Activated naive CD8-positive, alpha-beta T cell treated with anti-CD3 and anti-CD28 coated beads, Interleukin-2, amount 10 ng/mL, durations not matched to agents 7 days and 5 days (primary cell): ENCODE measurements around the gene RPS6KA2. TPM values are rescaled to one million over a fixed set of nuclear protein-coding genes. Genes with fewer than 3 reads are reported as not detected.

ENCODE experiments used
- ATAC-seq: fragments of 150-1000 bp; cut with Tn5 transposase; one replicate; pipeline ENCODE4 v1.10.0; 2021; ENCODE audit warnings: low read depth, moderate library complexity
- POLR2A ChIA-PET: fragments of 350-600 bp; sonication (Branson Sonifier 250); formaldehyde crosslinking; loops from one replicate; lab custom pipeline; 2021; ENCODE audit warnings: antibody characterized with exemption; lab: Charles Lee
- DNase-seq: peaks from one replicate; pipeline ENCODE4 v3.0.0; 2021
- H3K27ac Mint-ChIP-seq: one replicate; pipeline ENCODE4 v1.8.0; 2022; ENCODE audit warnings: mild to moderate bottlenecking, mixed read lengths
- H3K27me3 Mint-ChIP-seq: one replicate; pipeline ENCODE4 v1.8.0; 2022; ENCODE audit warnings: mild to moderate bottlenecking, moderate library complexity, mixed read lengths
- H3K36me3 Mint-ChIP-seq: one replicate; pipeline ENCODE4 v1.8.0; 2021; ENCODE audit warnings: mild to moderate bottlenecking, mixed read lengths
- H3K4me1 Mint-ChIP-seq: one replicate; pipeline ENCODE4 v1.8.0; 2021; ENCODE audit warnings: mixed read lengths
- H3K4me3 Mint-ChIP-seq: one replicate; pipeline ENCODE4 v1.8.0; 2022; ENCODE audit warnings: mild to moderate bottlenecking, moderate library complexity, mixed read lengths
- H3K9me3 Mint-ChIP-seq: one replicate; pipeline ENCODE4 v1.8.0; 2021; ENCODE audit warnings: mixed read lengths
- total RNA-seq, 2 experiments: library from RNA; stranded (reverse); gene quantifications; one replicate each; pipeline ENCODE4 v1.2.3, GENCODE V29; 2021

Gene RPS6KA2
- total RNA-seq, 2 experiments from 2014 or later = 3.8 to 5.7 TPM

DNA sequence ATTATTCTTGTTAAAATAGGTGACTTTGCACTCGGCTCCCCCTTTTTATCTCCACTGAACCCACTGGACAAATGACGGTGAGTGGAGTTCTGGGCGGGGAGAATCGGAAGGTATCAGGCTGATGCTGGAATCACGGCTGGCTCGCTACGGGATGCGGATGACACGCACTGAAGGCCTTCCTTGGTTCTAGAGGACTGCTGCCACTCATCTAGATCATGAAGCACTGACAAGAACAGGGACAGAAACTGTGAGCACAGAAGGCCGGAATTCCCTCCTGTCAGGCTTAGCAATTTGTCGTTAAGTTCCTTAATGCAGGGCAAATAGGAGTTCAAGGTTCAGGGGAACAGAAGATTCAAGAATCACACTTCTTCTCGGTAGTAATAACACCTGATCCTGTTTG, 154.4 kb downstream of the RPS6KA2 start:
- ATAC-seq = no peak
- Mint-ChIP-seq H3K9me3 (no peaks in the 10 kb centered on the region), H3K4me1 (peaks cover 3% of the 10 kb centered on the region), H3K36me3 (no peaks in the 10 kb centered on the region), H3K27ac (no peak overlapping the region), H3K27me3 (peaks cover 5% of the 10 kb centered on the region), H3K4me3 (no peak overlapping the region)
- POLR2A ChIA-PET = no interaction called here
- DNase-seq = no peak

- DNase-seq (no peak), ATAC-seq (no peak)
- H3K36me3 Mint-ChIP-seq = no peaks in the 10 kb centered on the region
- peaks cover 5% of the 10 kb centered on the region for H3K27me3 Mint-ChIP-seq
- H3K9me3 Mint-ChIP-seq = no peaks in the 10 kb centered on the region
- no peak overlapping the region for H3K4me3 Mint-ChIP-seq
- no peak overlapping the region for H3K27ac Mint-ChIP-seq
- POLR2A ChIA-PET = no interaction called here
- H3K4me1 Mint-ChIP-seq = peaks cover 3% of the 10 kb centered on the region
Measured at GRCh38 chr6:166471797-166472260, 155.2 kb downstream of the RPS6KA2 start.

GRCh38 chr6:166470863-166471410, 156.1 kb downstream of the RPS6KA2 start:
- H3K4me3 Mint-ChIP-seq = no peak overlapping the region
- H3K27ac Mint-ChIP-seq = no peak overlapping the region
- ATAC-seq = no peak
- H3K4me1 Mint-ChIP-seq = peaks cover 3% of the 10 kb centered on the region
- peaks cover 5% of the 10 kb centered on the region for H3K27me3 Mint-ChIP-seq
- POLR2A ChIA-PET = no interaction called here
- no peaks in the 10 kb centered on the region for H3K36me3 Mint-ChIP-seq
- DNase-seq = no peak
- H3K9me3 Mint-ChIP-seq = no peaks in the 10 kb centered on the region

DNA sequence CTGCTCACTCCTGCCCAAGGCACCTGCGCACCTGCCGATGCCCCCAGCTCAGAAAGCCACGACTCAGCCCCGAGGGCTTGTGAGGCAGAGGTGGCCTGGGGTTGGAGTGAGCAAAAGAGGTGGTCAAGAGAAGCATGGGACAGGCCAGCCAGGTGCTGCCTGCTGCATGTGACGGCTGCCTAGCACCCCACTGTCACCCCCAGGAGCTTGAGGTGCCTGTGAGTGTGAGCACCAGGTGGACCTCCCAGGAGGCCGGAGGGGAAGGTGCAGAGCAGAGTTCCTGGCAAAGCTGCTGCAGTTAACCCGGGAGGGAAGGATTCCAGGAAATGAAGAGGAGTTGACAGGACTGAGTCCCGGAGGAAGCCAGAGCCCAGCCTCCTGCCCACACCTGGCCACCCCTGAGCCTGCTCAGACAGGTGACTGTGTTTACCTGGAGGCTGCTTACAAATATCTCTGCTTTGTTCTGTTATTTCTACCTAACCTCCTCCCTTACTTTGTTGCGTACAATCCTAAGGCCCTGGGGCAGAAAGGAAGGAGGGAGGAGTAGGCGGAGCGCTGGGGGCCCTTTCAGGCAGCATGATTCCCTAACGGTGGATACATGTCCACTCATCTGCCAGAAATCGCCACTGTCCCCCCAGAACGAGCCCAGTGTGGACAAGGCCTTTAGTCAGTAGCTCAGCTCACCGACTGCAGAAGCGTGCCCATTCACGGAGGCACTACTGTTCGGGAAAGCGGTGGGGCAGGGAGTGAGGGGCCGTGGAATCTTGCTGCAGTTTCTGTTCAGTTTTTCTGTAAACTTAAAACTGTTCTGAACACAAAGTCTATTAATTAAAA, 156.8 kb downstream of the RPS6KA2 start:
- POLR2A ChIA-PET = no interaction called here
- DNase-seq = no peak
- ATAC-seq = no peak
- Mint-ChIP-seq H3K36me3 (no peaks in the 10 kb centered on the region), H3K27ac (no peak overlapping the region), H3K9me3 (no peaks in the 10 kb centered on the region), H3K27me3 (peaks cover 5% of the 10 kb centered on the region), H3K4me1 (peaks cover 3% of the 10 kb centered on the region), H3K4me3 (no peak overlapping the region)

DNA sequence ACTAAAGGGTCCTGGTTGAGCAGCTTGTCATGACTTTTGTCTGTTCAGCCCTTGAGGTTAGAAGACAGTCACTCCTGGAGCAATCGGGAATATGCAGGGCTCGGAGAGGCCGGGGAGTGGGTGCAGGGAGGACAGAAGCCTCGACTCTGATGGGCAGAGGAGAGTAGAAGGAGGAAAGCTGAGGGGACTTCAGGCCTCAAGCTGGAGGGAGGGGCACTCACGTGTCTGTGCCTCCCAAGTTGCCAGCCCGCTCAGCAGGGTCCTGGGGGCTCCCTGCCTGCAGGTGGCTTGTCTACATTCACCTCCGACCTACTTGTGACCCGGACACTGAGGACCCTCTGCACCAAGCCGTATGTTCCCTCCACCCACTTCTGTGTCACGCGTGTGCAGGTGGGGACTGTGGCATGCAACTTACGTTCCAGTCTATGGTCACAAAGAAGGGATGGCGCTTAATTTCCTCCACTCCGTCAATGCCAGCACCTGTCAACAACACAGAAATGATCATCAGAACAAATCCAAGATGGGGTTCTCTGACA, 157.6 kb downstream of the RPS6KA2 start:
- H3K36me3 Mint-ChIP-seq = no peaks in the 10 kb centered on the region
- ATAC-seq = no peak
- POLR2A ChIA-PET = no interaction called here
- peaks cover 5% of the 10 kb centered on the region for H3K27me3 Mint-ChIP-seq
- peaks cover 3% of the 10 kb centered on the region for H3K4me1 Mint-ChIP-seq
- no peak for DNase-seq
- no peaks in the 10 kb centered on the region for H3K9me3 Mint-ChIP-seq
- no peak overlapping the region for H3K27ac Mint-ChIP-seq
- H3K4me3 Mint-ChIP-seq = no peak overlapping the region

GRCh38 chr6:166467436-166468000, 159.5 kb downstream of the RPS6KA2 start:
- H3K36me3 Mint-ChIP-seq = no peaks in the 10 kb centered on the region
- H3K27ac Mint-ChIP-seq = no peak overlapping the region
- H3K27me3 Mint-ChIP-seq = peaks cover 2% of the 10 kb centered on the region
- DNase-seq (no peak), ATAC-seq (no peak)
- H3K4me1 Mint-ChIP-seq = no peaks in the 10 kb centered on the region
- no peaks in the 10 kb centered on the region for H3K9me3 Mint-ChIP-seq
- POLR2A ChIA-PET = no interaction called here
- H3K4me3 Mint-ChIP-seq = no peak overlapping the region

- no peak overlapping the region for H3K27ac Mint-ChIP-seq
- peaks cover 2% of the 10 kb centered on the region for H3K27me3 Mint-ChIP-seq
- no peaks in the 10 kb centered on the region for H3K4me1 Mint-ChIP-seq
- H3K4me3 Mint-ChIP-seq = no peak overlapping the region
- POLR2A ChIA-PET = no interaction called here
- no peaks in the 10 kb centered on the region for H3K9me3 Mint-ChIP-seq
- H3K36me3 Mint-ChIP-seq = no peaks in the 10 kb centered on the region
- ATAC-seq (no peak), DNase-seq (no peak)
Measured at GRCh38 chr6:166466178-166467122, 160.6 kb downstream of the RPS6KA2 start.

DNA sequence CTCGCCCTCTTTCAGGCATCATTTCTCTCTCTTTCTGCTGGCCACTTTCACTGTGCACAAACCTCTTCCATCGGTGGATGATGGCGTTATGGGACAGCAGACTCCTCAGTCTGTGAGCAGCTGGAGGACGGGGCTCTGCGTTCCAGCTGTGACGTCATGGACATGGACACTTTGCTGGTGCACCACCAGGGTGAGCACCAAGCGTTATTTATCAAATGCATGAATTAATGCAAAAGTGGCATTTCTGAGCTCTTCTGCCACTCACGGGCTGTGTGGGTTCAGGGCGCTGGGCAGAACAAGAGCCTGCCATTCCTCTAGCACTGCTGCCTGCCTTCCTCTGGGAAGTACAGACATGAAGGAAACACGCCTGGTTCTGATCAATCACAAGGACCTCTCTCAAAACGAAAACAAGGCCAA, 161.4 kb downstream of the RPS6KA2 start:
- Mint-ChIP-seq H3K36me3 (no peaks in the 10 kb centered on the region), H3K27ac (no peak overlapping the region), H3K9me3 (no peaks in the 10 kb centered on the region), H3K4me3 (no peak overlapping the region), H3K27me3 (peaks cover 2% of the 10 kb centered on the region), H3K4me1 (no peaks in the 10 kb centered on the region)
- POLR2A ChIA-PET = no interaction called here
- no peak for DNase-seq
- no peak for ATAC-seq

DNA sequence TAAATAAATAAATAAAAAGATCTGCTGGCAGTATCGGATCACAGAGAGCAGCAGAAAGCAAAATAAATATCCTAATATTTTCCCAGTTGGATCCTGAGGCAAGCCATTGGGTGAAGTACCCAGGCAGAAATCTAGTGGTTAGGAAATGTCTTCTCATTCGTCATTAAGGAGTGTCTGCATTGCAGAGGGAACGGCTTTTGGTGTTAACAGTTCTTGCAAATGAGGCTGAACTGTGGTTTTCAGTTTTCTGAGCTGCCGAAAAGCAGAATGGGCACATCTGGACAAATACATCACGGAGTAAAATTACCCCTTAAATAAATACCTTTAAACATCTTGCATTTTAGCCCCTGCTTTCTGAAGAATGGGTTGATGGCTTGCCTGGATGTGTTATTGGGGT, 162.1 kb downstream of the RPS6KA2 start:
- POLR2A ChIA-PET = no interaction called here
- H3K27ac Mint-ChIP-seq = no peak overlapping the region
- DNase-seq (no peak), ATAC-seq (no peak)
- peaks cover 2% of the 10 kb centered on the region for H3K27me3 Mint-ChIP-seq
- H3K4me3 Mint-ChIP-seq = no peak overlapping the region
- no peaks in the 10 kb centered on the region for H3K9me3 Mint-ChIP-seq
- no peaks in the 10 kb centered on the region for H3K4me1 Mint-ChIP-seq
- H3K36me3 Mint-ChIP-seq = no peaks in the 10 kb centered on the region

- POLR2A ChIA-PET = no interaction called here
- Mint-ChIP-seq H3K27me3 (peaks cover 2% of the 10 kb centered on the region), H3K36me3 (no peaks in the 10 kb centered on the region), H3K4me1 (no peaks in the 10 kb centered on the region), H3K9me3 (no peaks in the 10 kb centered on the region), H3K4me3 (no peak overlapping the region), H3K27ac (peak overlapping the region; percentile 12)
- no peak for DNase-seq
- no peak for ATAC-seq
Measured at GRCh38 chr6:166464068-166465002, 162.7 kb downstream of the RPS6KA2 start.

GRCh38 chr6:166463359-166464067, 163.5 kb downstream of the RPS6KA2 start:
- Mint-ChIP-seq H3K9me3 (no peaks in the 10 kb centered on the region), H3K27me3 (peaks cover 2% of the 10 kb centered on the region), H3K36me3 (no peaks in the 10 kb centered on the region), H3K4me1 (no peaks in the 10 kb centered on the region), H3K4me3 (no peak overlapping the region), H3K27ac (no peak overlapping the region)
- ATAC-seq (no peak), DNase-seq (no peak)
- POLR2A ChIA-PET = no interaction called here
